RWPE1 (cell line): ENCODE results near the gene CDH16.

Experiments used
- CTCF ChIA-PET: fragments of 350-600 bp; sonication (Branson Sonifier 250); formaldehyde crosslinking; extraction: SDS; loops from one replicate; lab custom pipeline; 2021; lab: Yijun Ruan, JAX
- POLR2A ChIA-PET: fragments of 400-600 bp; formaldehyde crosslinking; extraction: SDS; loops from one replicate; lab custom pipeline; 2020; ENCODE audit warnings: antibody characterized with exemption; ENCODE audit not compliant: low non-redundant PET; lab: Yijun Ruan, JAX
- DNase-seq: peaks from one replicate; pipeline ENCODE4 v3.0.0; 2012; ENCODE audit warnings: low spot score
- H3K27ac ChIP-seq: fragments of 450-650 bp; 2 replicates; pipeline ENCODE4 v1.5.1; 2017
- TF ChIP-seq, protein P1 (sequence below): fragments of 450-650 bp; conservative IDR thresholded peaks from 2 replicates; pipeline ENCODE4 v1.5.1; 2017; ENCODE audit warnings: low read depth, mild to moderate bottlenecking

CDH16 gene

DNA sequence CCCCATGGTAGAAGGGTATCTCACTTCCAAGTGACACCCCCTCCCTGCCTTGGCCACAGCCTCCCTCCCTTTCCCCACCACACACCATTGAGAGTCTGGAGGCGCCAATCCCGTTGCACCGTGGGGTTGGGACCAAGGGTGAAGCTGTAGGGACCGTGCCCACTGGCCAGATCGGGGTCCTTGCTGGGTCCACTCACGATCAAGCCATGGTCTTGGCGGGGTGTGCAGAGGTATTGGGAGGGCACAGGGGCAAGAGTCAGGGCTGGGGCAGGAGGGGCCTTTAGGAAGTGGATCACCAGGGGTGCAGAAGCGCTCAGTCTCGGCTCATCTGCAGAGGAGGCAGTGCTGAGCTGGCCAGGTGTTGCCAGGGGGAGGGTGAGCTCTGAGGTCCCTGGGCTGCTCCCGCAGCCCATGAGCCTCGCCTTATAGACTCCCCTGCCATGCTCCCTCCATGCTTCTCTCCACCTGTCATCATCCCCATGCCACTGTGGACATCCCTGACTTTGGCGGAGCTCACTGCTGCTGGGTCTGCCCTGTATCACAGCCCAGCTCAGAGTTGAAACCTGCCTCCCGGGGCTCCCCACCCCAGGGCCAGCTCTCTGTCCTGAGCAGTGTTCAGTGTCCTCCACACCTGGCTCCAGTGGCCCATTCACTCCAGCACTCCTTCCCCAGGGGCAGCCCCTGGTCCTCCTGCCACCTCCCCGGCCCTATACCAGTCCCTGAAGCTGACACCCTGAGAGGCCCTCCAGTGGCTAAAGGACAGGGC lies 8.3 kb downstream of the CDH16 start:
- TF ChIP-seq, protein P1, sequence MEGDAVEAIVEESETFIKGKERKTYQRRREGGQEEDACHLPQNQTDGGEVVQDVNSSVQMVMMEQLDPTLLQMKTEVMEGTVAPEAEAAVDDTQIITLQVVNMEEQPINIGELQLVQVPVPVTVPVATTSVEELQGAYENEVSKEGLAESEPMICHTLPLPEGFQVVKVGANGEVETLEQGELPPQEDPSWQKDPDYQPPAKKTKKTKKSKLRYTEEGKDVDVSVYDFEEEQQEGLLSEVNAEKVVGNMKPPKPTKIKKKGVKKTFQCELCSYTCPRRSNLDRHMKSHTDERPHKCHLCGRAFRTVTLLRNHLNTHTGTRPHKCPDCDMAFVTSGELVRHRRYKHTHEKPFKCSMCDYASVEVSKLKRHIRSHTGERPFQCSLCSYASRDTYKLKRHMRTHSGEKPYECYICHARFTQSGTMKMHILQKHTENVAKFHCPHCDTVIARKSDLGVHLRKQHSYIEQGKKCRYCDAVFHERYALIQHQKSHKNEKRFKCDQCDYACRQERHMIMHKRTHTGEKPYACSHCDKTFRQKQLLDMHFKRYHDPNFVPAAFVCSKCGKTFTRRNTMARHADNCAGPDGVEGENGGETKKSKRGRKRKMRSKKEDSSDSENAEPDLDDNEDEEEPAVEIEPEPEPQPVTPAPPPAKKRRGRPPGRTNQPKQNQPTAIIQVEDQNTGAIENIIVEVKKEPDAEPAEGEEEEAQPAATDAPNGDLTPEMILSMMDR, result no peak
- CTCF ChIA-PET, result interaction anchor here (0.5 to 3.7 kb wide), 7 partner anchors 9 to 90 kb away, joined by 3 to 22 read pairs (median 4); no protein-coding TSS in a partner anchor
- POLR2A ChIA-PET, result no interaction called here
- H3K27ac ChIP-seq, result no peak overlapping the region
- DNase-seq, result no peak

DNA sequence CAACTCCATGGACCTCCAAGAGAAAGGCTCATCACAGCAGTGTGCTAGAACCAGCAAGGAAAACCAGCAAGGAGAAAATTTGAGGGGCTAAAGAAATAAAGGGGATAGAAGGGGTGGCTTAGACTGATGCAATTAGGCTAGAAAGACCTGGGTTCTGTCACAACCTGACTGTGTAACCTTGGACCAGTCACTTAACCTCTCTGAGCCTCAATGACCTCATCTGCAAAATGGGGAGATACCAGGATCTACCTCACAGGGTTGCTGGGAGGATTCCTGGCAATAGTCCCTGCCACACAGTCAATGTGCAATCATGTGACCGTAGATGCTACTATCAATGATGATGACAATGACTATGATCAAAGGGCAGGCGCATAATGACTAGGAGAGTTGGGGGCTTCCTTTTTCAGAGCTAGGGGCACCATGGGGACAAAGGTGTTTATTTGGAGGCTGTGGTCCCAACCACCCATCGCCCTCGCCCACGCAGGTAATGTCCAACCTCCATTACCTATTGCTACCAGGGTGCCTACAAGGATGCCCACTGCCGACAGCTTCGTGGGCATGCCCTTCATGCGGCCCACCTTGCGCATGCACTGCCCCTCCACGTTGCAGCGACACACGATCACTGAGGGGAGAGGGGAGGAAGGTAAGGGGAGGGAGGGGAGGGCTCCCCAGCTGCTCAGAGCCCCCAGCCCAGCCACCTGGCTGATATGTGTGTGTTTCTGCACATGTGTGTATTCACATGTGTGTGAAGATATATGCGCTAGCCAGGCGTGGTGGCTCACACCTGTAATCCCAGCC lies 9.7 kb downstream of the CDH16 start:
- DNase-seq, result no peak
- H3K27ac ChIP-seq, result no peak overlapping the region
- TF ChIP-seq, protein P1, result no peak
- ChIA-PET POLR2A (no interaction called here), CTCF (interaction anchor here (0.7 to 3.7 kb wide), 4 partner anchors 8 to 105 kb away, joined by 3 to 22 read pairs (median 6); no protein-coding TSS in a partner anchor)

DNA sequence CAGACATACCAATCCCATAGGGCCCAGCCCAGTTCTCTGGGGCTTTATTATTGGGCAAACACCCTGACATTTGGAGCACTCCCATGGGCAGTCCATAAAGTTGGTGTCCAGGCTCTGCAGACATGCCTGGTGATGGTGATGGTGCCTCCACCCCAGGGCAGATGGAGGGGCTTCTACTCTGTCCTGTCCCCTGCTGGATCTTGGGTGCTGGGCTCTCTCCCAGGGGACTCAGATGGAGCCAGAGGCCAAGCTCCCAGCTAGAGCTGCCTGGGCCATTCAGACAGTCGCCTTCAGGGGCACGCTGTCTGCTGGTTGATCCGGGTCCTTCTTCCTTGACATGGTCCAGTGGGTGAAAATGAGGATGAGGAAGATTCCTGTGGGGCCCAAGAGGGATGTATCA lies 10.6 kb downstream of the CDH16 start:
- TF ChIP-seq, protein P1, result no peak
- H3K27ac ChIP-seq, result no peak overlapping the region
- CTCF ChIA-PET, result no interaction called here
- POLR2A ChIA-PET, result no interaction called here
- DNase-seq, result no peak

DNA sequence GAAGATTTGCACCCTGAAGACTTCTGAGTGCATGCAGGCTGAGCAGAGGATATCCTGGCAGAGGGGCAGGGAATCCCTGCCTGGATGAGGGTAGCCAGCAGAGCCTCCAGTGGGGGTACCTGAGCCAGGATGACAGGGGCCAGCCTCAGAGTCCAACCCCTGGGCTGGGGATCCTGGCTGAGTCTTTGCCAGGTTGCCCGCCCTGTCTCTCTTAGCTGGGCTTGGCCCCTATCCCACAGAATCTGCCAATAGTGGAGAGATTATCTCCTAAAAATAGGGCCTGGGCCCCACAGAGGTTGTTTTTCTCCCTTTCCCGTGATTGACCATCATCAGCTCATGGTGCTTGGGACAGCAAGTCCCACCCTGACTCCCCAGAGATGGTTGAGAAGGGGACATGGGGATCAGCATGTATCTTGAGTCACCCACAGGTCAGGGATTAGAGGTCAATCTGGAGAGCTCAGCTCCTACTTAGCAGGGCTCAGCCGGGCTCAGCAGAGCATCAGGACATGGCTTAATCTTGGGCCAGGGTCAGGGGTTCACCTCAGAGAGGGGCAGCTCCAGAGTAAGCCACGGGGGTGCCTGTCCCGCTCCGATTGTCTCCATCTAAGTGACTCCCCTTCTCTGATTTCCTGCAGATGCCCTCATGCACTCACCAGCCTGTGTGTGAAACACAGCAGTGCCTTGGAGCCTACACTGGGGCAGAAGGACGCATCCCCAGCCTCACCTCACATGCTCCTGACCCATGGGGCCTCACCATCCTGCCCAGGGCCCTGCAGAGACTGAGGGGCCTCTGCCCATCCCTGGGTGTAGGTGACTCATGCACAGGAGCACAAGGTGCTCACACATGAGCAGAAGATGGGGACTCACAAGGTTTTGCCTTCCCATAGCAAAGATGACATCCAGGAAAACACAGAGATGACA lies 11.5 kb downstream of the CDH16 start:
- ChIA-PET CTCF (no interaction called here), POLR2A (no interaction called here)
- no peak for DNase-seq
- H3K27ac ChIP-seq, result no peak overlapping the region
- TF ChIP-seq, protein P1, result no peak

DNA sequence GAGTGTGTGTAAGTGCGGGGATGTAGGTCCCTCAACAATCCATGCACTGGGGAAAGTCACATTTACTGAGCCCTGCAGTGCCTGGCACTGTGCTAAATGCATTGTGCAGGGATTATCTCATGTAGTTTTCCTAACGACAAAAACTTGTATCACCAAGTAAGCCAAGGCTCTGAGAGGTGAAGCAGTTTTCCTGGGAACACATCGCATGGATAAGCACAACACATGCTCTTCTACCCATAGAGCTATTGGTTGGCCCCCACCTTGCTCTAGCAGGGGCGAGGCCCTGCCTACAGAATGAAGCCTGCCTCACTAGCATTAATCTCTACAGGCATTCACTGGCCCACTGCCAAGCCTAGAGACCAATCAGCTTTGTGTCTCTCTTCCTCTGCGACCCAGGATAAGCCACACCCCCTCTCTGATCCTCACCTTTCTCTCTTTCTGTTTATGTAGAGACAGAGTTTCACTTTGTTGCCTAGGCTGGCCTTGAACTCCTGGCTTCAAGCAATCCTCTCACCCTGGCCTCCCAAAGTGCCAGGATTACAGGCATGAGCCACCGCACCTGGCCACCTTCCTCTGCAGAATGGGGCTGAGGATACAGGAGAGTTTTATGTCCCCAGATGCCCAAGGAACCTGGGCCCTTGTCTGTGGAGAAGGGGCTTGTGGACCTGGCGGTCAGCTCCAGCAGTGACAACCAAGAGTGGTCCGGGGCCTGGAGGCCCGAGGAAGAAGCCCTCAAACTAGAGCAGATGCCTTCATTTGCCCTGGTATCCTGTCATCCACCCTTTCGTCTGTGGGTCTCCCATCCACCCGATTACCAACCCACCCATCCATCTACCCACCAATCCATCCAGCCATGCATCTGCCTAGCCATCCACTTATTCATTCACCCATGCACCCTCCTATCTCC lies 12.8 kb downstream of the CDH16 start:
- POLR2A ChIA-PET, result no interaction called here
- TF ChIP-seq, protein P1, result no peak

More for the DNA sequence above, 12.8 kb downstream of the CDH16 start:
- no peak overlapping the region for H3K27ac ChIP-seq
- peak; percentile 64 for DNase-seq
- CTCF ChIA-PET, result interaction anchor here (2.8 kb wide), 1 partner anchor 11 kb away, joined by 23 read pairs; no protein-coding TSS in a partner anchor
